ENCODE results near the gene SAMD5. TPM values are rescaled to one million over a fixed set of nuclear protein-coding genes. Genes with fewer than 3 reads are reported as not detected.

The SAMD5 gene
- total RNA-seq, 1 experiment from 2014 or later = 0.04 TPM

DNA sequence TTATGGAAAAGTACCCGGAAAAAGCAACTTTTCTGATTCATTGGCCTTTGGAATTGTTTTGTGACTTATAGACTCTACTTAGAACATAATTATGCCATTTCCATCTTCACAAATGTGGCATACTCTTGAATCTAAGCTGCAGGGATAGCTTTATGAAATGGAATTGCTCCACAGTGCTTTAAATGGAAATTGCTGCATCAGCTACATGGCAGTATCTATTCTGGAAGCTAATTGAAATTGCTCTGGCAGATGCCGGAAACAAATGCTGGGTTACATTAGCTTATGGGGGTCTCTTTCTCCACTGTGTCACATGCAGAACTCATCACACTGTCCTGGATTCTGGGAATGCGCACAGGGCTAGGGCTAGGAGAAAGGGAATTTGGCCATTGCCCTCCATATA is 108.9 kb downstream of the SAMD5 start:
- H3K36me3 Mint-ChIP-seq (ENCODE audit: insufficient read depth in 1 of 3, low read depth in 3 of 3) = no peaks in the 10 kb centered on the region

More for the DNA sequence above, 108.9 kb downstream of the SAMD5 start:
- Histone ChIP-seq H3K4me2 (ENCODE audit: insufficient read depth, insufficient read length, low read length) (no peak overlapping the region), H2AK5ac (ENCODE audit: insufficient read length, low read length) (no peak overlapping the region), H3K18ac (ENCODE audit: insufficient read length, low read depth, low read length) (no peak overlapping the region), H4K91ac (ENCODE audit: insufficient read length, low read depth, low read length) (no peak overlapping the region), H3K79me2 (ENCODE audit: insufficient read depth, low read length) (no peaks in the 10 kb centered on the region), H3K79me1 (ENCODE audit: insufficient read depth, low read depth, low read length, poor library complexity, severe bottlenecking) (no peaks in the 10 kb centered on the region), H3K9me3 (ENCODE audit: control insufficient read depth, low read depth, low read length) (no peaks in the 10 kb centered on the region), H2BK20ac (ENCODE audit: low read depth, low read length, poor library complexity, severe bottlenecking) (no peak overlapping the region), H2BK120ac (ENCODE audit: low read depth, low read length, poor library complexity, severe bottlenecking) (no peak overlapping the region), H3K23me2 (ENCODE audit: insufficient read length, low read depth, low read length, poor library complexity, severe bottlenecking) (no peaks in the 10 kb centered on the region), H2BK15ac (ENCODE audit: low read depth, low read length) (no peak overlapping the region), H4K20me1 (ENCODE audit: control insufficient read depth, insufficient read depth, insufficient read length) (no peaks in the 10 kb centered on the region), H4K8ac (replicated peaks; ENCODE audit: insufficient read length, low read depth, low read length) (no peak overlapping the region), H3K4ac (ENCODE audit: low read depth, low read length) (no peak overlapping the region), H3K9ac (ENCODE audit: extremely low read depth, insufficient read length, low read length) (no peak overlapping the region), H3K27me3 (ENCODE audit: insufficient read depth, low read length) (no peaks in the 10 kb centered on the region), H3K14ac (ENCODE audit: insufficient read depth, low read length) (no peak overlapping the region), H2BK5ac (ENCODE audit: insufficient read length, low read length) (no peak overlapping the region), H2AFZ (ENCODE audit: low read length) (no peak overlapping the region), H3K4me1 (ENCODE audit: insufficient read depth, low read length) (no peaks in the 10 kb centered on the region), H4K5ac (ENCODE audit: insufficient read length, low read depth, low read length) (no peak overlapping the region), H2BK12ac (ENCODE audit: insufficient read length, low read depth, low read length) (no peak overlapping the region), H3K27ac (ENCODE audit: insufficient read length, low read depth, low read length) (no peak overlapping the region), H3K56ac (ENCODE audit: insufficient read length, low read depth, low read length) (no peak overlapping the region), H3K23ac (ENCODE audit: insufficient read length, low read depth, low read length) (no peak overlapping the region), H3T11ph (ENCODE audit: low read length) (no peak overlapping the region)
- DNase-seq = no peak
- peaks cover 0 to 2% of the 10 kb centered on the region in 2 experiments; a peak in 1 of 4 replicates for H3K4me1 Mint-ChIP-seq
- no CpG with 5 or more reads among the region's 3 CpGs for WGBS (ENCODE audit: extremely low coverage, insufficient read length, low lambda C conversion rate)
- H3K27ac Mint-ChIP-seq = no peak overlapping the region
- no peaks in the 10 kb centered on the region for H3K9me3 Mint-ChIP-seq
- TF ChIP-seq, protein P1, sequence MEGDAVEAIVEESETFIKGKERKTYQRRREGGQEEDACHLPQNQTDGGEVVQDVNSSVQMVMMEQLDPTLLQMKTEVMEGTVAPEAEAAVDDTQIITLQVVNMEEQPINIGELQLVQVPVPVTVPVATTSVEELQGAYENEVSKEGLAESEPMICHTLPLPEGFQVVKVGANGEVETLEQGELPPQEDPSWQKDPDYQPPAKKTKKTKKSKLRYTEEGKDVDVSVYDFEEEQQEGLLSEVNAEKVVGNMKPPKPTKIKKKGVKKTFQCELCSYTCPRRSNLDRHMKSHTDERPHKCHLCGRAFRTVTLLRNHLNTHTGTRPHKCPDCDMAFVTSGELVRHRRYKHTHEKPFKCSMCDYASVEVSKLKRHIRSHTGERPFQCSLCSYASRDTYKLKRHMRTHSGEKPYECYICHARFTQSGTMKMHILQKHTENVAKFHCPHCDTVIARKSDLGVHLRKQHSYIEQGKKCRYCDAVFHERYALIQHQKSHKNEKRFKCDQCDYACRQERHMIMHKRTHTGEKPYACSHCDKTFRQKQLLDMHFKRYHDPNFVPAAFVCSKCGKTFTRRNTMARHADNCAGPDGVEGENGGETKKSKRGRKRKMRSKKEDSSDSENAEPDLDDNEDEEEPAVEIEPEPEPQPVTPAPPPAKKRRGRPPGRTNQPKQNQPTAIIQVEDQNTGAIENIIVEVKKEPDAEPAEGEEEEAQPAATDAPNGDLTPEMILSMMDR (conservative IDR thresholded peaks at IDR 0.05) = no peak
- no peak overlapping the region for H3K4me3 Mint-ChIP-seq
- H3K27me3 Mint-ChIP-seq (ENCODE audit: low read depth) = peaks cover 5% of the 10 kb centered on the region; the same call in 1 of the 2 replicates
